Ammon's horn (tissue), 1 donor: ENCODE results near the gene IRF1.
A peak's percentile ranks its signal among the peaks of the same experiment; 100 is the strongest.

Experiments used
- DNase-seq: peaks from one replicate; pipeline ENCODE4 v3.0.0-alpha.2; 2016; ENCODE audit warnings: low spot score

The IRF1 gene

GRCh38 chr5:132460846-132461568 is 29.6 kb downstream of the IRF1 start:
- DNase-seq: no peak

GRCh38 chr5:132459983-132460838 is 30.4 kb downstream of the IRF1 start:
- DNase-seq: no peak

GRCh38 chr5:132459031-132459982 is 31.3 kb downstream of the IRF1 start:
- no peak for DNase-seq

GRCh38 chr5:132458651-132459030 is 31.9 kb downstream of the IRF1 start:
- no peak for DNase-seq

GRCh38 chr5:132458226-132458560 is 32.4 kb downstream of the IRF1 start:
- no peak for DNase-seq

GRCh38 chr5:132457371-132458225 is 33.0 kb downstream of the IRF1 start:
- DNase-seq: peak; percentile 39

- no peak for DNase-seq
Observed at GRCh38 chr5:132456987-132457361, 33.6 kb downstream of the IRF1 start.

GRCh38 chr5:132456296-132456986 is 34.1 kb downstream of the IRF1 start:
- DNase-seq: peak; percentile 47

- no peak for DNase-seq
Observed at GRCh38 chr5:132455614-132456115, 34.9 kb downstream of the IRF1 start.

GRCh38 chr5:132454361-132454760 is 36.2 kb downstream of the IRF1 start:
- DNase-seq: no peak

- no peak for DNase-seq
Observed at GRCh38 chr5:132451387-132451786, 39.2 kb downstream of the IRF1 start.

GRCh38 chr5:132449060-132449459 is 41.5 kb downstream of the IRF1 start:
- no peak for DNase-seq

GRCh38 chr5:132447196-132447595 is 43.4 kb downstream of the IRF1 start:
- DNase-seq: no peak

GRCh38 chr5:132446621-132447020 is 44.0 kb downstream of the IRF1 start:
- DNase-seq: peak; percentile 69

- DNase-seq: no peak
Observed at GRCh38 chr5:132445930-132446329, 44.6 kb downstream of the IRF1 start.

GRCh38 chr5:132445640-132445923 is 45.0 kb downstream of the IRF1 start:
- DNase-seq: no peak

- DNase-seq: no peak
Observed at GRCh38 chr5:132444841-132445639, 45.5 kb downstream of the IRF1 start.

GRCh38 chr5:132444061-132444460 is 46.5 kb downstream of the IRF1 start:
- DNase-seq: no peak

GRCh38 chr5:132439521-132440089 is 51.0 kb downstream of the IRF1 start:
- DNase-seq: peak; percentile 61

GRCh38 chr5:132438917-132439316 is 51.7 kb downstream of the IRF1 start:
- no peak for DNase-seq
